Panc1 (cell line): ENCODE results near the gene AAK1. TPM values are rescaled to one million over a fixed set of nuclear protein-coding genes. Genes with fewer than 3 reads are reported as not detected.

Experiments
- ATAC-seq: fragments of 200-7000 bp; cut with Tn5 transposase; 2 replicates; pipeline ENCODE4 v1.9.1; 2020; ENCODE audit warnings: mild to moderate bottlenecking, moderate library complexity
- BruUV-seq: library from RNA; stranded (reverse); fragments of 400-500 nt; replicated peaks from 2 replicates; lab custom pipeline; 2021; lab: Mats Ljungman, UMichigan
- CTCF ChIA-PET: fragments of 300-600 bp; sonication (Branson Sonifier 250); formaldehyde crosslinking; loops from one replicate; lab custom pipeline; 2022; ENCODE audit warnings: antibody characterized with exemption; lab: Charles Lee
- POLR2A ChIA-PET: fragments of 300-600 bp; sonication (Branson Sonifier 250); formaldehyde crosslinking; loops from one replicate; lab custom pipeline; 2022; ENCODE audit warnings: antibody characterized with exemption; lab: Charles Lee
- DNase-seq: peaks from one replicate; pipeline ENCODE4 v3.0.0-alpha.2; 2010; ENCODE audit warnings: low read depth, low spot score
- H3K27ac ChIP-seq: 2 replicates; pipeline ENCODE4 v1.5.1; 2011; ENCODE audit warnings: mild to moderate bottlenecking, low read length, inconsistent platforms
- H3K27me3 ChIP-seq: fragments of 200-500 bp; sonication (Bioruptor generic); 2 replicates; pipeline ENCODE4 v1.6.0; 2014; ENCODE audit warnings: low read length, inconsistent platforms; ENCODE audit not compliant: control insufficient read depth, insufficient read depth
- H3K36me3 ChIP-seq: fragments of 200-500 bp; sonication (Bioruptor generic); 2 replicates; pipeline ENCODE4 v1.5.1; 2014; ENCODE audit warnings: inconsistent platforms, mild to moderate bottlenecking, low read length, moderate library complexity; ENCODE audit not compliant: control insufficient read depth, insufficient read depth
- H3K4me1 ChIP-seq: 2 replicates; pipeline ENCODE4 v1.5.1; 2011; ENCODE audit warnings: inconsistent platforms, mild to moderate bottlenecking, low read length, moderate library complexity; ENCODE audit not compliant: control insufficient read depth, insufficient read depth
- H3K4me3 ChIP-seq, 2 experiments: 2 replicates each; pipeline ENCODE4 v1.5.1; 2011 to 2012; ENCODE audit warnings: low read depth in 2 of 2, low read length in 2 of 2, mild to moderate bottlenecking in 2 of 2, inconsistent platforms in 1 of 2, moderate library complexity in 1 of 2
- H3K9me3 ChIP-seq: fragments of 200-500 bp; sonication (Bioruptor generic); 2 replicates; pipeline ENCODE4 v1.5.1; 2014; ENCODE audit warnings: low read depth, mild to moderate bottlenecking, inconsistent platforms, low read length, moderate library complexity; ENCODE audit not compliant: control insufficient read depth, insufficient read depth
- POLR2AphosphoS5 ChIP-seq: IDR thresholded peaks from 2 replicates; pipeline ENCODE4 v1.6.1; 2012; ENCODE audit warnings: mild to moderate bottlenecking, low read depth, low read length, moderate library complexity
- REST ChIP-seq, 2 experiments: IDR thresholded peaks; 2 replicates each; pipeline ENCODE4 v1.6.1; 2011 to 2012; ENCODE audit warnings: low read depth in 2 of 2, control low read depth in 1 of 2, low read length in 1 of 2, mild to moderate bottlenecking in 1 of 2, moderate library complexity in 1 of 2; ENCODE audit not compliant: insufficient read depth in 1 of 2
- SIN3A ChIP-seq: IDR thresholded peaks from 2 replicates; pipeline ENCODE4 v1.6.1; 2012; ENCODE audit warnings: low read depth, mild to moderate bottlenecking, low read length, moderate library complexity, borderline replicate concordance; ENCODE audit not compliant: insufficient read depth
- TCF7L2 ChIP-seq: IDR thresholded peaks from 2 replicates; pipeline ENCODE4 v1.6.1; 2011; ENCODE audit warnings: mild to moderate bottlenecking, low read depth, low read length, inconsistent platforms
- in situ Hi-C: cut with HindIII; loops from 2 replicates; pipeline ENCODE4 v1.10.0; 2016; ENCODE audit warnings: low sequenced_read_pairs, low pct_unique_long_range_greater_than_20kb
- intact Hi-C: fragments of 100-400 bp; cut with micrococcal nuclease; formaldehyde crosslinking; loops from one replicate; pipeline ENCODE4 v1.10.0; 2022; ENCODE audit not compliant: unreplicated experiment
- total RNA-seq: library from RNA; stranded (reverse); gene quantifications from one replicate; pipeline ENCODE4 v1.2.1, GENCODE V29; 2021; ENCODE audit not compliant: unreplicated experiment

Gene AAK1
- total RNA-seq, 1 experiment from 2014 or later, result 123 TPM

DNA sequence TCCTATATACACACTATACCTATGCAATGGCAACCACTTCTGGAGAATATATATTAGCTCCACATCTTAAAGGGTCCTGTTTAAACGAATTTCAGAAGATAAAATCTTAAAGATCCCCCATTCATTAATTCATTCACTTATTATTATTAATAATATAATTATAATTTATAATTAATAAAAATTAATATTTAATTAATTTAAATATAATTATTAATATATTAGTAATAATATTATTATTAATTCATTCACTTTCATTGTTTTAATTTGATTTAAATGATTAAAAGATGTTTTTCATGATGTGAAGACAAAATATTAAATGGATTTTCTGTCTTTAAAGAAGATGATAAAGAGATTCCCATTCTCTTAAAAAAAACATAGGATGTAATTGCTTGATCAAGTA, 227.4 kb downstream of the AAK1 start:
- no peak for ATAC-seq
- in situ Hi-C loops (no loop called here), intact Hi-C loops (no loop called here)
- BruUV-seq, result no TSS peak
- H3K36me3 ChIP-seq, result peaks cover 4% of the 10 kb centered on the region; the same call in 1 of the 2 replicates
- no peak overlapping the region for H3K27ac ChIP-seq
- no peak overlapping the region for H3K4me3 ChIP-seq
- no peak for DNase-seq
- ChIA-PET POLR2A (no interaction called here), CTCF (no interaction called here)
- no peaks in the 10 kb centered on the region for H3K4me1 ChIP-seq
- TF ChIP-seq TCF7L2, result no peak
- no peak for TF ChIP-seq REST (IDR thresholded peaks at IDR 0.05; ENCODE audit: insufficient read depth in 1 of 2, low read depth in 2 of 2, low read length in 1 of 2)
- no peak for TF ChIP-seq POLR2AphosphoS5
- no peak for TF ChIP-seq SIN3A
- no peaks in the 10 kb centered on the region for H3K9me3 ChIP-seq
- H3K27me3 ChIP-seq, result no peaks in the 10 kb centered on the region

Other genes with a start within 250 kb of the AAK1 start
- gene NFU1, start 206.3 kb downstream of the AAK1 start, total RNA-seq, result 42.9 TPM
- gene ANXA4, start 98.4 kb upstream of the AAK1 start, total RNA-seq, result 183 TPM
- gene GMCL1, start 185.9 kb upstream of the AAK1 start, total RNA-seq, result 13.2 TPM